Melanocyte of skin (primary cell): ENCODE results near the gene TOR3A. TPM values are rescaled to one million over a fixed set of nuclear protein-coding genes. Genes with fewer than 3 reads are reported as not detected.

ENCODE experiments used
- small RNA-seq, 2 donors: library from RNA; depleted of rRNA; stranded (forward); fragments of <200 nt; gene quantifications; one replicate each; pipeline ENCODE3, GENCODE V24; 2012
- total RNA-seq, 2 donors: library from RNA; depleted of rRNA; stranded (reverse); fragments of >200 nt; gene quantifications; 2 replicates each; pipeline ENCODE4 v1.2.3, GENCODE V29; 2012

Gene TOR3A, protein sequence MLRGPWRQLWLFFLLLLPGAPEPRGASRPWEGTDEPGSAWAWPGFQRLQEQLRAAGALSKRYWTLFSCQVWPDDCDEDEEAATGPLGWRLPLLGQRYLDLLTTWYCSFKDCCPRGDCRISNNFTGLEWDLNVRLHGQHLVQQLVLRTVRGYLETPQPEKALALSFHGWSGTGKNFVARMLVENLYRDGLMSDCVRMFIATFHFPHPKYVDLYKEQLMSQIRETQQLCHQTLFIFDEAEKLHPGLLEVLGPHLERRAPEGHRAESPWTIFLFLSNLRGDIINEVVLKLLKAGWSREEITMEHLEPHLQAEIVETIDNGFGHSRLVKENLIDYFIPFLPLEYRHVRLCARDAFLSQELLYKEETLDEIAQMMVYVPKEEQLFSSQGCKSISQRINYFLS
- 10 to 100 TPM; 30.0 to 39.2 TPM for total RNA-seq

DNA sequence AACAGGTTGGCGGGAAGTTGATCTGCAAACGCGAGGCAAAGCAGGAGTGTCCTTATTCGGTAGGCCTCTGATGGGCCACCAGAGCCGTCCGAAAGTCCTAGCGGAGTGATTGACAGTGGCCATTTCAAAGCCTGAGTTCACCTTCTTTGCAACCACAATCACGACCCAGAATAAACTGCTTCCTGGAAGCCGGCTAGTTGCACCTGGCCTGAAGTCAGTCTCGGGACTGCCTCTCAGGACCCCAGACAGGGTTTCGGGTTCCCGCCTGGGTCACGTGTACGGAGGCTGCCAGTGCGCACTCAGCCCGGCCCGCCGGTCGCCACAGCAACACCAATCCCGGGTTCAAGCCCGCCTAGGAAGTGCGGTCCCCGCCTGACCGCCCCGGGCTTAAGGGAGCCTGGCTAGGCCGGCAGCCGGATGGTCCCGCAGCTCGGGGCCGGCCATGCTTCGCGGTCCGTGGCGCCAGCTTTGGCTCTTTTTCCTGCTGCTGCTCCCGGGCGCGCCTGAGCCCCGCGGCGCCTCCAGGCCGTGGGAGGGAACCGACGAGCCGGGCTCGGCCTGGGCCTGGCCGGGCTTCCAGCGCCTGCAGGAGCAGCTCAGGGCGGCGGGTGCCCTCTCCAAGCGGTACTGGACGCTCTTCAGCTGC is at the start of gene TOR3A:
Gene TOR3A, plus strand, starts transcription at position 384 of the 646 bp plus-strand sequence. Its CDS starts 59 bp downstream, at position 443.

Small RNAs within 50 kb of the gene (small RNA-seq; reads per million reads assigned to genes)
- gene AL512326.3, result 0 reads per million in 2 donors

Other genes with a start within 250 kb of the TOR3A start
- under 1 TPM in 1 of 2 donors, not detected in 1; under 0.01 TPM for gene ANGPTL1, start 211.0 kb upstream of the TOR3A start, total RNA-seq
- gene FAM20B, start 56.2 kb upstream of the TOR3A start, total RNA-seq, result 10 to 100 TPM; 24.8 to 32.0 TPM
- 100 to 1,000 TPM in 1 of 2 donors, 10 to 100 TPM in 1; 93.3 to 169 TPM for gene ABL2, start 147.6 kb downstream of the TOR3A start, total RNA-seq
- gene SOAT1, start 211.7 kb downstream of the TOR3A start, total RNA-seq, result 100 to 1,000 TPM; 118 to 173 TPM